Measurements from ENCODE around the gene IKZF3.
"Not testable (repeated sequence)": the region's sequence is repeated elsewhere in the genome, so short reads cannot be mapped to it uniquely, and the experiment has no call there.

Gene IKZF3

DNA sequence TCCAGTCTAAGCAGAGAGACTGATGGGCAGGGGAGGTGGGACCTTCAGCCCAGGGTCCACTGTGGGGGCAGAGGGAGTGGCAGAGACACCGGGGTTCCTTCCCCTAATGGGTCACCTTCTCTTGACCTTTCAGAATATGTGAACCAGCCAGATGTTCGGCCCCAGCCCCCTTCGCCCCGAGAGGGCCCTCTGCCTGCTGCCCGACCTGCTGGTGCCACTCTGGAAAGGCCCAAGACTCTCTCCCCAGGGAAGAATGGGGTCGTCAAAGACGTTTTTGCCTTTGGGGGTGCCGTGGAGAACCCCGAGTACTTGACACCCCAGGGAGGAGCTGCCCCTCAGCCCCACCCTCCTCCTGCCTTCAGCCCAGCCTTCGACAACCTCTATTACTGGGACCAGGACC, 136.6 kb downstream of the IKZF3 start:
- TF ChIP-seq, protein P1, sequence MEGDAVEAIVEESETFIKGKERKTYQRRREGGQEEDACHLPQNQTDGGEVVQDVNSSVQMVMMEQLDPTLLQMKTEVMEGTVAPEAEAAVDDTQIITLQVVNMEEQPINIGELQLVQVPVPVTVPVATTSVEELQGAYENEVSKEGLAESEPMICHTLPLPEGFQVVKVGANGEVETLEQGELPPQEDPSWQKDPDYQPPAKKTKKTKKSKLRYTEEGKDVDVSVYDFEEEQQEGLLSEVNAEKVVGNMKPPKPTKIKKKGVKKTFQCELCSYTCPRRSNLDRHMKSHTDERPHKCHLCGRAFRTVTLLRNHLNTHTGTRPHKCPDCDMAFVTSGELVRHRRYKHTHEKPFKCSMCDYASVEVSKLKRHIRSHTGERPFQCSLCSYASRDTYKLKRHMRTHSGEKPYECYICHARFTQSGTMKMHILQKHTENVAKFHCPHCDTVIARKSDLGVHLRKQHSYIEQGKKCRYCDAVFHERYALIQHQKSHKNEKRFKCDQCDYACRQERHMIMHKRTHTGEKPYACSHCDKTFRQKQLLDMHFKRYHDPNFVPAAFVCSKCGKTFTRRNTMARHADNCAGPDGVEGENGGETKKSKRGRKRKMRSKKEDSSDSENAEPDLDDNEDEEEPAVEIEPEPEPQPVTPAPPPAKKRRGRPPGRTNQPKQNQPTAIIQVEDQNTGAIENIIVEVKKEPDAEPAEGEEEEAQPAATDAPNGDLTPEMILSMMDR (IDR thresholded peaks at IDR 0.05; ENCODE audit: borderline replicate concordance, extremely low read depth, low read length, poor library complexity, severe bottlenecking) = no peak
- TF ChIP-seq EZH2 (IDR thresholded peaks at IDR 0.05; ENCODE audit: borderline replicate concordance, low read depth, low read length, severe bottlenecking) = no peak
- Histone ChIP-seq H3K4me3 (ENCODE audit: low read depth in 1 of 2, low read length in 2 of 2) (no peak overlapping the region), H3K4me2 (ENCODE audit: insufficient read depth, low read length) (no peak overlapping the region), H3K4me1 (ENCODE audit: insufficient read depth, low read length) (peaks cover 21% of the 10 kb centered on the region), H3K9ac (ENCODE audit: low read depth, low read length) (no peak overlapping the region), H3K27me3 (ENCODE audit: insufficient read depth, low read length, poor library complexity) (no peaks in the 10 kb centered on the region), H3K79me2 (ENCODE audit: insufficient read depth, low read length) (peaks cover 14% of the 10 kb centered on the region), H4K20me1 (ENCODE audit: insufficient read depth, low read length) (peaks cover 4% of the 10 kb centered on the region; the same call in 1 of the 2 replicates), H3K36me3 (ENCODE audit: insufficient read depth, low read length) (peaks cover 23% of the 10 kb centered on the region), H3K27ac (ENCODE audit: low read length) (no peak overlapping the region), H3K9me3 (ENCODE audit: insufficient read depth, low read length, severe bottlenecking) (no peaks in the 10 kb centered on the region), H2AFZ (ENCODE audit: low read depth, low read length) (no peak overlapping the region)
- ATAC-seq (ENCODE audit: insufficient read depth, low read depth) (no peak), DNase-seq (no peak)

GRCh38 chr17:39726617-39727016, 137.5 kb downstream of the IKZF3 start:
- Histone ChIP-seq H3K27me3 (ENCODE audit: insufficient read depth, low read length, poor library complexity) (no peaks in the 10 kb centered on the region), H4K20me1 (ENCODE audit: insufficient read depth, low read length) (peaks cover 4% of the 10 kb centered on the region; the same call in 1 of the 2 replicates), H3K9me3 (ENCODE audit: insufficient read depth, low read length, severe bottlenecking) (no peaks in the 10 kb centered on the region), H3K79me2 (ENCODE audit: insufficient read depth, low read length) (peaks cover 14% of the 10 kb centered on the region), H3K4me2 (ENCODE audit: insufficient read depth, low read length) (no peak overlapping the region), H2AFZ (ENCODE audit: low read depth, low read length) (no peak overlapping the region), H3K9ac (ENCODE audit: low read depth, low read length) (no peak overlapping the region), H3K4me3 (ENCODE audit: low read depth in 1 of 2, low read length in 2 of 2) (no peak overlapping the region), H3K27ac (ENCODE audit: low read length) (no peak overlapping the region), H3K4me1 (ENCODE audit: insufficient read depth, low read length) (peaks cover 21% of the 10 kb centered on the region), H3K36me3 (ENCODE audit: insufficient read depth, low read length) (peaks cover 23% of the 10 kb centered on the region)
- DNase-seq = no peak
- no peak for ATAC-seq (ENCODE audit: insufficient read depth, low read depth)
- TF ChIP-seq EZH2 (IDR thresholded peaks at IDR 0.05; ENCODE audit: borderline replicate concordance, low read depth, low read length, severe bottlenecking) = no peak

DNA sequence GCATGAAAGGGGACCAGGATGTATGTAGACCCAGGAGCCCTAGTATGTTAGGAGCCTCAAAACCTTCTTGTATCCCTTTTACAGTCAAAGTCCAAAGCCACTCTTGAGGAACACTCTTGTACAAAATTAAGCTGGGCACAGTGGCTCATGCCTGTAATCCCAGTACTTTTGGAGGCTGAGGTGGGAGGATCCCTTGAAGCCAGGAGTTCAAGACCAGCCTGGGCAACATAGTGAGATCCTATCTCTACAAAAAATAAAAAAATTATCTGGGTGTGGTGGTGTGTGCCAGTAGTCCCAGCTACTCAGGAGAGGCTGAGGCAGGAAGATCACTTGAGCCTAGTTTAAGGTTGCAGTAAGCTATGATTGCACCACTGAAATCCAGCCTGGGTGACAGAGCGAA, 138.2 kb downstream of the IKZF3 start:
- not testable (repeated sequence) for ATAC-seq (ENCODE audit: insufficient read depth, low read depth); H3K27ac ChIP-seq (ENCODE audit: low read length); DNase-seq; H2AFZ ChIP-seq (ENCODE audit: low read depth, low read length); H3K4me2 ChIP-seq (ENCODE audit: insufficient read depth, low read length); H3K27me3 ChIP-seq (ENCODE audit: insufficient read depth, low read length, poor library complexity); H4K20me1 ChIP-seq (ENCODE audit: insufficient read depth, low read length); H3K4me3 ChIP-seq (ENCODE audit: low read depth in 1 of 2, low read length in 2 of 2); H3K9ac ChIP-seq (ENCODE audit: low read depth, low read length); H3K9me3 ChIP-seq (ENCODE audit: insufficient read depth, low read length, severe bottlenecking)
- Histone ChIP-seq H3K4me1 (ENCODE audit: insufficient read depth, low read length) (peaks cover 20% of the 10 kb centered on the region), H3K79me2 (ENCODE audit: insufficient read depth, low read length) (peaks cover 14% of the 10 kb centered on the region), H3K36me3 (ENCODE audit: insufficient read depth, low read length) (peaks cover 23% of the 10 kb centered on the region)

DNA sequence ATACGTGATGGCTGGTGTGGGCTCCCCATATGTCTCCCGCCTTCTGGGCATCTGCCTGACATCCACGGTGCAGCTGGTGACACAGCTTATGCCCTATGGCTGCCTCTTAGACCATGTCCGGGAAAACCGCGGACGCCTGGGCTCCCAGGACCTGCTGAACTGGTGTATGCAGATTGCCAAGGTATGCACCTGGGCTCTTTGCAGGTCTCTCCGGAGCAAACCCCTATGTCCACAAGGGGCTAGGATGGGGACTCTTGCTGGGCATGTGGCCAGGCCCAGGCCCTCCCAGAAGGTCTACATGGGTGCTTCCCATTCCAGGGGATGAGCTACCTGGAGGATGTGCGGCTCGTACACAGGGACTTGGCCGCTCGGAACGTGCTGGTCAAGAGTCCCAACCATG, 139.4 kb downstream of the IKZF3 start:
- H3K4me2 ChIP-seq (ENCODE audit: insufficient read depth, low read length) = no peak overlapping the region

More for the DNA sequence above, 139.4 kb downstream of the IKZF3 start:
- H2AFZ ChIP-seq (ENCODE audit: low read depth, low read length) = no peak overlapping the region
- H3K27me3 ChIP-seq (ENCODE audit: insufficient read depth, low read length, poor library complexity) = no peaks in the 10 kb centered on the region
- DNase-seq (no peak), ATAC-seq (ENCODE audit: insufficient read depth, low read depth) (no peak)
- H3K4me1 ChIP-seq (ENCODE audit: insufficient read depth, low read length) = peaks cover 12% of the 10 kb centered on the region
- peaks cover 8% of the 10 kb centered on the region for H3K79me2 ChIP-seq (ENCODE audit: insufficient read depth, low read length)
- no peak overlapping the region for H3K4me3 ChIP-seq (ENCODE audit: low read depth in 1 of 2, low read length in 2 of 2)
- no peak overlapping the region for H3K9ac ChIP-seq (ENCODE audit: low read depth, low read length)
- peaks cover 23% of the 10 kb centered on the region for H3K36me3 ChIP-seq (ENCODE audit: insufficient read depth, low read length)
- no peak overlapping the region for H3K27ac ChIP-seq (ENCODE audit: low read length)
- H3K9me3 ChIP-seq (ENCODE audit: insufficient read depth, low read length, severe bottlenecking) = no peaks in the 10 kb centered on the region
- peaks cover 4% of the 10 kb centered on the region; the same call in 1 of the 2 replicates for H4K20me1 ChIP-seq (ENCODE audit: insufficient read depth, low read length)
- no peak for TF ChIP-seq EZH2 (IDR thresholded peaks at IDR 0.05; ENCODE audit: borderline replicate concordance, low read depth, low read length, severe bottlenecking)
- TF ChIP-seq, protein P1 (IDR thresholded peaks at IDR 0.05; ENCODE audit: borderline replicate concordance, extremely low read depth, low read length, poor library complexity, severe bottlenecking) = no peak
